GM23338 (cell line): ENCODE data around the gene WDSUB1.

ENCODE experiments used
- CREB1 ChIP-seq: fragments of 250-450 bp; sonication (Bioruptor Pico); IDR thresholded peaks from 2 replicates; pipeline ENCODE4 v1.5.0; 2020; ENCODE audit warnings: low read depth, mild to moderate bottlenecking, moderate library complexity
- CTCF ChIP-seq, 2 experiments: fragments of 200-600 bp in 1 of 2; sonication (generic) in 1 of 2; conservative IDR thresholded peaks; 2 replicates each; pipeline versions ENCODE4 v1.5.1 to v1.6.1; 2016 to 2017; ENCODE audit warnings: antibody characterized with exemption in 2 of 2, low read depth in 2 of 2, mild to moderate bottlenecking in 2 of 2, moderate library complexity in 1 of 2
- EZH2 ChIP-seq: fragments of 200-600 bp; sonication (generic); IDR thresholded peaks from one replicate; pipeline ENCODE4 v1.8.0; 2017; ENCODE audit warnings: antibody characterized with exemption, mild to moderate bottlenecking, low read depth; ENCODE audit not compliant: unreplicated experiment
- EZH2phosphoT487 ChIP-seq: fragments of 200-600 bp; sonication (generic); IDR thresholded peaks from one replicate; pipeline ENCODE4 v1.8.1; 2018; ENCODE audit warnings: antibody characterized with exemption; ENCODE audit not compliant: unreplicated experiment
- JUNB ChIP-seq: IDR thresholded peaks from one replicate; pipeline ENCODE4 v1.6.1; 2016; ENCODE audit warnings: antibody characterized with exemption; ENCODE audit not compliant: unreplicated experiment
- POLR2AphosphoS5 ChIP-seq: IDR thresholded peaks from 2 replicates; pipeline ENCODE4 v1.6.1; 2016; ENCODE audit warnings: antibody characterized with exemption, low read depth
- REST ChIP-seq: IDR thresholded peaks from one replicate; pipeline ENCODE4 v1.6.1; 2018; ENCODE audit warnings: antibody characterized with exemption; ENCODE audit not compliant: unreplicated experiment

- TF ChIP-seq REST (no peak), CTCF (conservative IDR thresholded peaks at IDR 0.05; ENCODE audit: low read depth in 2 of 2) (no peak), POLR2AphosphoS5 (no peak), JUNB (no peak), EZH2 (no peak), EZH2phosphoT487 (no peak), CREB1 (CRISPR knock-in tag) (no peak)
Measured at GRCh38 chr2:159195697-159196096, 90.8 kb downstream of the WDSUB1 start.
